CD8-positive, alpha-beta memory T cell (primary cell): ENCODE data around the gene C5AR1. TPM values are rescaled to one million over a fixed set of nuclear protein-coding genes. Genes with fewer than 3 reads are reported as not detected.
A peak's percentile ranks its signal among the peaks of the same experiment; 100 is the strongest.
"Not testable (repeated sequence)": the region's sequence is repeated elsewhere in the genome, so short reads cannot be mapped to it uniquely, and the experiment has no call there.

Experiments used
- CTCF ChIA-PET: fragments of 350-600 bp; sonication (Branson Sonifier 250); formaldehyde crosslinking; loops from one replicate; lab custom pipeline; 2021; ENCODE audit warnings: antibody characterized with exemption; lab: Charles Lee
- POLR2A ChIA-PET: fragments of 350-600 bp; sonication (Branson Sonifier 250); formaldehyde crosslinking; loops from one replicate; lab custom pipeline; 2021; ENCODE audit warnings: antibody characterized with exemption; lab: Charles Lee
- DNase-seq, 5 donors: peaks; one replicate each; pipeline versions ENCODE4 v3.0.0 to v3.0.0-alpha.2; 2020 to 2022; ENCODE audit warnings: mixed read lengths in 1 of 5
- H3K27ac ChIP-seq: one replicate; pipeline ENCODE4 v1.7.0; 2013; ENCODE audit warnings: low read depth, mild to moderate bottlenecking, low read length, moderate library complexity
- H3K27me3 ChIP-seq: 2 replicates; pipeline ENCODE4 v1.7.0; 2013; ENCODE audit warnings: low read length, mild to moderate bottlenecking; ENCODE audit not compliant: insufficient read depth, poor library complexity, severe bottlenecking
- H3K36me3 ChIP-seq: 2 replicates; pipeline ENCODE4 v1.7.0; 2013; ENCODE audit warnings: mild to moderate bottlenecking, low read length, moderate library complexity; ENCODE audit not compliant: insufficient read depth
- H3K4me1 ChIP-seq: 2 replicates; pipeline ENCODE4 v1.7.0; 2013; ENCODE audit warnings: mild to moderate bottlenecking, low read length, moderate library complexity; ENCODE audit not compliant: insufficient read depth
- H3K4me3 ChIP-seq: 2 replicates; pipeline ENCODE4 v1.7.0; 2013; ENCODE audit warnings: mild to moderate bottlenecking, low read length
- H3K9me3 ChIP-seq: 2 replicates; pipeline ENCODE4 v1.7.0; 2013; ENCODE audit warnings: mild to moderate bottlenecking, low read length
- H3K27ac Mint-ChIP-seq, 8 donors: one replicate each; pipeline ENCODE4 v1.8.0; 2020 to 2021; ENCODE audit warnings: mixed read lengths in 8 of 8, mild to moderate bottlenecking in 6 of 8, inconsistent platforms in 3 of 8, moderate library complexity in 3 of 8
- H3K27me3 Mint-ChIP-seq, 2 donors: one replicate each; pipeline ENCODE4 v1.8.0; 2020 to 2021; ENCODE audit warnings: mixed read lengths in 2 of 2, mild to moderate bottlenecking in 1 of 2, moderate library complexity in 1 of 2
- H3K36me3 Mint-ChIP-seq, 3 donors: one replicate each; pipeline ENCODE4 v1.8.0; 2020 to 2021; ENCODE audit warnings: mixed read lengths in 3 of 3, inconsistent platforms in 1 of 3, mild to moderate bottlenecking in 1 of 3
- H3K4me1 Mint-ChIP-seq, 3 donors: one replicate each; pipeline ENCODE4 v1.8.0; 2020 to 2021; ENCODE audit warnings: mixed read lengths in 3 of 3, inconsistent platforms in 1 of 3, mild to moderate bottlenecking in 1 of 3
- H3K4me3 Mint-ChIP-seq, 7 donors: one replicate each; pipeline ENCODE4 v1.8.0; 2020 to 2021; ENCODE audit warnings: mixed read lengths in 7 of 7, mild to moderate bottlenecking in 6 of 7, moderate library complexity in 4 of 7, inconsistent platforms in 2 of 7
- H3K9me3 Mint-ChIP-seq, 5 donors: one replicate each; pipeline ENCODE4 v1.8.0; 2020 to 2022; ENCODE audit warnings: mixed read lengths in 5 of 5, mild to moderate bottlenecking in 3 of 5, moderate library complexity in 2 of 5, inconsistent platforms in 1 of 5
- polyA plus RNA-seq: library from polyadenylated mRNA; unstranded; fragments of 300-500 nt; fragmentation: Illumina TruSeq; gene quantifications from one replicate; pipeline ENCODE4 v1.2.3, GENCODE V29; 2021
- total RNA-seq, 2 experiments: library from RNA; stranded (reverse); gene quantifications; one replicate each; pipeline ENCODE4 v1.2.3, GENCODE V29; 2021

The C5AR1 gene
- total and polyA plus RNA-seq, 3 experiments from 2014 or later, result 1.3 to 1.8 TPM; not detected in 1

DNA sequence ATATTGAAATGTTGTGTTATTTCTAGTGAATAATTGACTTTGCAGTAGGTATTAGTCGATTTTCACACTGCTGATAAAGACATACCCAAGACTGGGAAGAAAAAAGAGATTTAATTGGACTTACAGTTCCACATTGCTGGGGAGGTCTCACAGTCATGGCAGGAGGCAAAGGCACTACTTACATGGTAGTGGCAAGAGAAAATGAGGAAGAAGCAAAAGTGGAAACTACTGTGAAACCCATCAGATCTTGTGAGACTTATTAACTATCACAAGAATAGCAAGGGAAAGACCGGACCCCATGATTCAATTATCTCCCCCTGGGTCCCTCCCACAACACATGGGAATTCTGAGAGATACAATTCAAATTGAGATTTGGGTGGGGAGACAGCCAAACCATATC is 12.4 kb downstream of the C5AR1 start:
- H3K27ac Mint-ChIP-seq, result no peak overlapping the region
- no peaks in the 10 kb centered on the region for H3K4me1 ChIP-seq
- DNase-seq, result no peak

DNA sequence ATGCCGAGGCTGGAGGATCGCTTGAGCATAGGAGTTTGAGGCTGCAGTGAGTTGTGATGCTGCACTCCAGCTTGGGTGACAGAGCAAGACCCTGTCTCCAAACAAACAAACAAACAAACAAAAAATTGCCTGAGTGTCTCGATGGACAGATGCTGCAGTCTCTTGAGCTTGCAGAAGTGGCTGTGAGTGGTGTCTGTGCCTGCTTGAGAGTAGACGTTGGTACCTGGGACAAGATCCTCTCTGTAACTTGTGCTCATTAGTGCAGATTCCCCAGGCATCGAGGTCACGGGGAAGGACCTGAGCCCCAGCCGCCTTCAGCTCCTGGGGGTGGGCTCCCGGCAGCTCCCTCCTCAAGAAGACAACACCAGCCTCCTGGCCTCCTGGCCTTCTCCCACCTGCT is 13.7 kb downstream of the C5AR1 start:
- H3K27ac ChIP-seq, result no peak overlapping the region
- Mint-ChIP-seq H3K27ac (no peak overlapping the region), H3K27me3 (peaks cover 18 to 48% of the 10 kb centered on the region in 2 donors), H3K4me1 (no peaks in the 10 kb centered on the region), H3K36me3 (no peaks in the 10 kb centered on the region), H3K9me3 (peaks cover 0 to 1% (median 0%) of the 10 kb centered on the region in 5 donors), H3K4me3 (no peak overlapping the region)
- H3K36me3 ChIP-seq, result no peaks in the 10 kb centered on the region
- no peaks in the 10 kb centered on the region for H3K9me3 ChIP-seq
- ChIA-PET POLR2A (no interaction called here), CTCF (no interaction called here)
- H3K4me1 ChIP-seq, result no peaks in the 10 kb centered on the region
- no peaks in the 10 kb centered on the region for H3K27me3 ChIP-seq
- H3K4me3 ChIP-seq, result no peak overlapping the region
- no peak for DNase-seq

More for the DNA sequence above, 12.4 kb downstream of the C5AR1 start:
- CTCF ChIA-PET, result no interaction called here
- Mint-ChIP-seq H3K4me1 (no peaks in the 10 kb centered on the region), H3K36me3 (no peaks in the 10 kb centered on the region), H3K27me3 (peaks cover 24 to 49% of the 10 kb centered on the region in 2 donors), H3K4me3 (no peak overlapping the region), H3K9me3 (peaks cover 0 to 1% (median 0%) of the 10 kb centered on the region in 5 donors)
- Histone ChIP-seq H3K27me3 (no peaks in the 10 kb centered on the region), H3K27ac (no peak overlapping the region), H3K4me3 (no peak overlapping the region), H3K9me3 (no peaks in the 10 kb centered on the region), H3K36me3 (no peaks in the 10 kb centered on the region)
- POLR2A ChIA-PET, result no interaction called here

DNA sequence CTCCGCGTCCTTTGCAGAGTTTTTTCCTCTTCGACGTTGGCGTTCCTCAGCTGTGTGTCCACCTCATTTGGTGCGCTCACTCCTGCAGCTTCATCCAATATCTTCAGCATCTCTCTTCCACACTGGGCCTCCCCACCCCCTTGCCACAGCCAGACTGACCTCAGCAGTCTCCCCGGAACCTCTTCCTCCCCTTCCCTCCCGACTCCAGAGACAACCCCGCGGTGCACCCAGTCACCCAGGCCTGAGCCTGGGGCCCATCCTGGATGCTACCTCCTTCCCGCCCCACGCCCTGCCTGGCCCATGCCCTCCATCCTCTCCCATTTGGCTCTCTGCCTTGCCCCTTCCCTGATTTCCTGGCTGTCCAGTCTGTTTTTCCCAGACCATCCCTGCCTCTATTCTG is 14.2 kb downstream of the C5AR1 start:
- no peak overlapping the region for H3K4me3 ChIP-seq
- ChIA-PET CTCF (no interaction called here), POLR2A (no interaction called here)
- Mint-ChIP-seq H3K27me3 (peaks cover 18 to 48% of the 10 kb centered on the region in 2 donors), H3K27ac (no peak overlapping the region), H3K4me3 (no peak overlapping the region), H3K36me3 (no peaks in the 10 kb centered on the region), H3K4me1 (no peaks in the 10 kb centered on the region), H3K9me3 (peaks cover 0 to 1% (median 0%) of the 10 kb centered on the region in 5 donors)
- no peaks in the 10 kb centered on the region for H3K9me3 ChIP-seq
- no peak overlapping the region for H3K27ac ChIP-seq
- H3K36me3 ChIP-seq, result no peaks in the 10 kb centered on the region
- DNase-seq, result no peak
- no peaks in the 10 kb centered on the region for H3K4me1 ChIP-seq
- H3K27me3 ChIP-seq, result no peaks in the 10 kb centered on the region

DNA sequence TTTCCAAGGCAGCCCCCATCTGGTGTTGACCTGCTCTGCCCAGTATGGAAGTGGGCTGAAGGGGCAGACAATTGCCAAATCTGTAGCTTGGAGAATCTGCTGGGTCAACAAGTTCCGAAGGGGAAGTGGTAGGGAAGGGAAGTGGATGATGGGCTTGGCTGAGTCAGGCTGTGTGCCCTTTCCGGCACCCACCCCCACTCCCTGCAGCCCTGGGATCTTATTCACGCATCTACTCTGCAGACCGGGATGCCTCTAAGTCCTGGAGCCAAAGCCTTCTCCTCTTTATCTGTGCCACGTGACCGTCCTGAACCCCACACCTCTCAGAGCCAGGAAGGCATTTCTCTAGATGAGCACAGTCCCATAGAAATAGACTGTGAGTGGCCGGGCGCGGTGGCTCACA is 14.8 kb downstream of the C5AR1 start:
- H3K9me3 Mint-ChIP-seq, result peaks cover 0 to 1% (median 0%) of the 10 kb centered on the region in 5 donors
- no peaks in the 10 kb centered on the region for H3K36me3 ChIP-seq
- H3K36me3 Mint-ChIP-seq, result no peaks in the 10 kb centered on the region
- H3K4me3 Mint-ChIP-seq, result no peak overlapping the region
- ChIA-PET POLR2A (no interaction called here), CTCF (no interaction called here)
- H3K27me3 ChIP-seq, result no peaks in the 10 kb centered on the region
- H3K4me3 ChIP-seq, result no peak overlapping the region
- no peaks in the 10 kb centered on the region for H3K9me3 ChIP-seq
- H3K27ac Mint-ChIP-seq, result no peak overlapping the region
- no peak overlapping the region for H3K27ac ChIP-seq
- H3K27me3 Mint-ChIP-seq, result peaks cover 18 to 47% of the 10 kb centered on the region in 2 donors
- no peaks in the 10 kb centered on the region for H3K4me1 Mint-ChIP-seq
- no peaks in the 10 kb centered on the region for H3K4me1 ChIP-seq
- DNase-seq, result no peak

DNA sequence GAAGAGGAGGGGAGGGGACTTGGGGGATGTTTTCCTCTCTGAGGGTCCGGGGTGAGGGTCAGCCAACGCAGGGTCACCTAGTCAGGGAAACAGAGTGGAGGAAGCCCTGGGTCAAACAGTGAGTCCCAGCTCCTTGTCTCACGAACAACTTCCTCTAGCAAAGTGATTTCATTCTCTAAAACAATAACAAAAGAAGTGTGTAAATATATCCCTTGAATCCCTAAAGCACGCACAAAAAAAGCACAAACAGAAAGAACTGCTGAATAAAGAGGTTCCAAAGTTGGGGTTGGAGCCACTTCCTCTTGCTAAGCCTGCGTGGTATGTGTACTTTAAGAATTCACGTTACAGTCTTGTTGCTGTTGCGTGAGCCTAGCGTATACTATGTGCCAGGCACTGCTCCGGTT is 20.8 kb downstream of the C5AR1 start:
- CTCF ChIA-PET, result no interaction called here
- Mint-ChIP-seq H3K4me3 (no peak overlapping the region), H3K27me3 (peaks cover 9 to 11% of the 10 kb centered on the region in 2 donors)

DNA sequence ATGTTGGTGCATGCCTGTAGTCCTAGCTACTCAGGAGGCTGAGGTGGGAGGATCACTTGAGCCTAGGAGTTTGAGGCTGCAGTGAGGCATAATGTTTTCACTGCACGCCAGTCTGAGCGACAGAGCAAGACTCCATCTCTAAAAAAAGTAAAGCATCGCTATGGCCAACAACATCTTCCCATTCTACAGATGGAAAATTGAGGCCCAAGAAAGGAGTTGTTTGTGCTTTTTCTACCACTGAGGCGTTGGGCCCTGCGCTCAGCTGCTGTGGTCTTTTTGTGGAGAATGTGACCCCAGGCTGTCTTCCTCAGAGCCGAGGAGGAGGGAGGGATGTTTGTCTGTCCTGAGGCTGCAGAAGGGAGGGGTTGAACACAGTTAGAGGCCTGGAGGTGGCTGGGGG is 21.8 kb downstream of the C5AR1 start:
- H3K4me1 Mint-ChIP-seq, result peaks cover 5 to 10% (median 8%) of the 10 kb centered on the region in 3 donors
- no peaks in the 10 kb centered on the region for H3K9me3 Mint-ChIP-seq
- peaks cover 3 to 7% of the 10 kb centered on the region in 2 donors for H3K27me3 Mint-ChIP-seq
- H3K27me3 ChIP-seq, result no peaks in the 10 kb centered on the region
- peaks cover 2% of the 10 kb centered on the region for H3K4me1 ChIP-seq
- no peaks in the 10 kb centered on the region for H3K36me3 ChIP-seq
- CTCF ChIA-PET, result no interaction called here
- no peak overlapping the region for H3K27ac Mint-ChIP-seq
- no peak for DNase-seq
- no peak overlapping the region for H3K4me3 Mint-ChIP-seq
- H3K4me3 ChIP-seq, result no peak overlapping the region
- POLR2A ChIA-PET, result no interaction called here
- no peaks in the 10 kb centered on the region for H3K36me3 Mint-ChIP-seq
- no peak overlapping the region for H3K27ac ChIP-seq
- no peaks in the 10 kb centered on the region for H3K9me3 ChIP-seq

More for the DNA sequence above, 20.8 kb downstream of the C5AR1 start:
- no peak overlapping the region for H3K27ac Mint-ChIP-seq
- H3K4me1 ChIP-seq, result no peaks in the 10 kb centered on the region
- H3K36me3 ChIP-seq, result no peaks in the 10 kb centered on the region
- peaks cover 0 to 3% (median 0%) of the 10 kb centered on the region in 3 donors for H3K4me1 Mint-ChIP-seq
- no peaks in the 10 kb centered on the region for H3K27me3 ChIP-seq
- H3K9me3 ChIP-seq, result no peaks in the 10 kb centered on the region
- DNase-seq, result no peak
- H3K9me3 Mint-ChIP-seq, result no peaks in the 10 kb centered on the region
- H3K4me3 ChIP-seq, result no peak overlapping the region
- H3K27ac ChIP-seq, result peak overlapping the region; percentile 24
- H3K36me3 Mint-ChIP-seq, result no peaks in the 10 kb centered on the region
- POLR2A ChIA-PET, result no interaction called here

DNA sequence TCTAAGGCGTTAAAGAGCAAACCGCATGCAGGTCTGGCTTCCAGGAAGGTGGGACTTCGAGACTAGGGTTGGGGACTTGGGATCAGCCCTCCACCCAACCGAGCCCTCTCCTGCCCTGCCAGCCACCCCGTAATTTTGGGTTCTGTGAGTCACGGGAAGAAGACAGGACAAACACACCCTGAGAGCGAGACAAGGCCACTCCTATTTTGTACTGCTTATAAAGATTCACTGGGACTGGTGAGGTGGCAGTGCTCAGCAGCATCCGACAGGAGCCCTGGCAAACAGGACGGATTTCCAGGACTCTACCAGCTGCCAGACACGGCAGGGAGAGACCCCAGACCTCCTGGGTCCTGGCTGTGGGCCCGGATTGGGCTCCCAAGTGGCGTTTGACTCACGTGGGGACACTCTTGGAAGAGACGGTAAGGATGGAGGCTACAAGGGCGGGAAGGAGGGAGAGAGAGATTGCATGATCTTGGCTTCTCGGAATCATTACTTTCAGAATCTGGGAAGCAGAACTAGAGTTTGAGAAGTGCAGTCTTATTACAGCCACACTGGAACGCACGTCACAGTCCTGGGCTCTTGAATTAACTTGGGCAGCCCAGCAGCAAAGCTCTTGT is 22.4 kb downstream of the C5AR1 start, which contains the start of gene C5AR2:
C5AR2 (plus strand) TSS at position 245 of the 617 bp plus-strand sequence. CDS start 8,625 bp downstream, outside the sequence.
- H3K27ac Mint-ChIP-seq, result peak within 1 kb of the TSS in 2 of 8 donors; percentile 17 to 70
- Histone ChIP-seq H3K4me1 (peaks cover 5% of the 10 kb centered on the region), H3K27me3 (no peaks in the 10 kb centered on the region), H3K36me3 (no peaks in the 10 kb centered on the region), H3K27ac (no peak within 1 kb of the TSS), H3K9me3 (no peaks in the 10 kb centered on the region), H3K4me3 (no peak within 1 kb of the TSS)
- DNase-seq, result no peak
- H3K4me3 Mint-ChIP-seq, result no peak within 1 kb of the TSS
- no peaks in the 10 kb centered on the region for H3K9me3 Mint-ChIP-seq
- H3K36me3 Mint-ChIP-seq, result no peaks in the 10 kb centered on the region
- H3K4me1 Mint-ChIP-seq, result peaks cover 8 to 15% (median 12%) of the 10 kb centered on the region in 3 donors
- H3K27me3 Mint-ChIP-seq, result peaks cover 3 to 7% of the 10 kb centered on the region in 2 donors
- ChIA-PET CTCF (no interaction called here), POLR2A (no interaction called here)

DNA sequence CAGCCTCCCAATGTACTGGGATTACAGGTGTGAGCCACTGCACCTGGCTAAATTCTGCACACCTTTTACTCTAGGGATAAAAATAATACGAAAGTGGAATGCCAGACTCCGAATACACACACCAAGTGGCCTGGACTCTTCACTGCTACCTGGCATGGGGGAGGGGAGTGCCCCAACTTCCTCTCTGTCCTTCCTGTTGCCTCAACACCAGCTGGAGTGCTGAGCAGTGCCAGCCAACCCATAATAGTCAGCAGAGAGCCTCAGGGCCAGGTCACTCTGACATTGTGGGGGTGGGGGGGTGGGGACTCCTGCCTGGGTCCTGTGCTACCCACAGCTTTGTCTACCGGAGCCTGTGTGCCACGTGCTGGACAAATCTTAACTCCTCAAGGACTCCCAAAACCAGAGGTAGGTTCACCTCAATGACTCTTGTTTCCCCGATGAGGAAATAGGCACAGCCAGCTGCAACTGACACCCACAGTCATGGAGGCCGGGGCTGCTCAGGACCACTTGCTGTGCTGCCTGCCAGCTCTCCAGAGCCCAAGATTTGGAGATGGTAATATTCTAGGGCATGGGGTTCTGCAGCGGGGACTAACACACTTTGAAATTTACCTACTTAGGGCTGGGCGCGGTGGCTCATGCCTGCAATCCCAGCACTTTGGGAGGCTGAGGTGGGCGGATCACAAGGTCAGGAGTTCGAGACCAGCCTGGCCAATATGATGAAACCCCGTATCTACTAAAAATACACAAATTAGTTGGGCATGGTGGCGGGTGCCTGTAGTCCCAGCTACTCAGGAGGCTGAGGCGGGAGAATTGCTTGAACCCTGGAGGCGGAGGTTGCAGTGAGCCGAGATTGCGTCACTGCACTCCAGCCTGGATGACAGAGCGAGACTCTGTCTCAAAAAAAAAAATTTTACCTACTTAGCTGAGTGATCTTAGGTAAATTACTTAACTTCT is 27.4 kb downstream of the C5AR1 start:
- peaks cover 8 to 16% (median 12%) of the 10 kb centered on the region in 3 donors for H3K4me1 Mint-ChIP-seq
- H3K4me1 ChIP-seq, H3K9me3 ChIP-seq, H3K27me3 Mint-ChIP-seq, H3K27me3 ChIP-seq, H3K36me3 ChIP-seq, H3K4me3 ChIP-seq, H3K36me3 Mint-ChIP-seq, H3K9me3 Mint-ChIP-seq: not testable (repeated sequence)
- ChIA-PET POLR2A (interaction anchor here (0.5 kb wide), 1 partner anchor 1588 kb away, joined by 3 read pairs; no protein-coding TSS in a partner anchor), CTCF (interaction anchor here (0.6 to 2.3 kb wide), 2 partner anchors 12 to 50 kb away, joined by 3 to 20 read pairs; partner anchors contain the start of gene DHX34)
- peak overlapping the region; percentile 31 for H3K27ac ChIP-seq
- DNase-seq, result peak in 1 of 5 donors; percentile 17
- peak overlapping the region in 6 of 8 donors; percentile 21 to 88 (median 68) for H3K27ac Mint-ChIP-seq
- peak overlapping the region in 4 of 7 donors; percentile 59 to 71 (median 64) for H3K4me3 Mint-ChIP-seq
